Activated effector memory CD4-positive, alpha-beta T cell treated with Interleukin-2 at 50 U/mL for 16 hours (primary cell): ENCODE data around the gene CAMTA1.
"Not testable (repeated sequence)": the region's sequence is repeated elsewhere in the genome, so short reads cannot be mapped to it uniquely, and the experiment has no call there.

Source experiments
- DNase-seq: peaks from one replicate; pipeline ENCODE4 v3.0.0-alpha.2; 2020

CAMTA1 gene

DNA sequence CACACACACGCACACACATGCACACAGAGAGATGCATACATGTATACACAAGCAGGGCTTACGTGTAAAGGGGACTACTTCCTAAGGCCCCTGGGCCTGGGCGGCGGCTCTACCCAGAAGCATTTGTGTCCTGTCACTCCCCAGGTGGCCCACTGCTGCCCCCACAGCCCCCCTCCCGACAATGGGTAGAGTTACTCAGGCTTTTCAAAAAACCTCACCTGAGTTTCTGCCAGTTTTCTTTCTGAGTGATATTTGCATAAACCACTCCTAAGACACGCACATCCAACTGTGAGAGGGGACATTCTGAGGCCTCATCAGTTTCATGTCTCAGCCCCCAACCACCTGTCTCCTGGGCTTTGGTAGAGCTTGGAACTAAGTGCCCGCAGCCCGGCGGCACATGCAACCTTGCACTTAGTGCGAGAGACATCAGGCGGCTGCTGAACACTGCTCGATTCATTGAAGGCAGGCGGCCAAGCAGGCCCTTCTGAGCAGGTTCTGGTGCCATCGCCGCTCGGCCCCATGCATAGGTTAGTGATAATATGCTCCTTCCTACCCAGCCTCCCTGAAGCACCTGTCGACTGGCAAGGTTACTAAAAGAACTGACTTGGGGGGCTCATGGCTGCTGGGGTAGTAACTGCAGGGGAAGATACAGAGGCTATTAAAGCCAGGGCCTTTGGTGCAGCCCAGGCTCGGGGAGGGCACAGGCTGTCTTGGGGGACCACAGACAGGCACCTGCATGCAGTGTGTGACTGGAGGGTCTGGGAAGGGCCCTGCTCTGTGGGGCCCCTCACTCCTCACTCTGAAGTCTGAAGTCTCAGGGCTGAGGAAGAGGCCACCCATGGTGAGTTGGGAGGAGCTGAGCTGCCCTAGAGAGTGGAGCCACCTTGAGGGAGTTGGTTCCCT is 621.6 kb downstream of the CAMTA1 start:
- no peak for DNase-seq

DNA sequence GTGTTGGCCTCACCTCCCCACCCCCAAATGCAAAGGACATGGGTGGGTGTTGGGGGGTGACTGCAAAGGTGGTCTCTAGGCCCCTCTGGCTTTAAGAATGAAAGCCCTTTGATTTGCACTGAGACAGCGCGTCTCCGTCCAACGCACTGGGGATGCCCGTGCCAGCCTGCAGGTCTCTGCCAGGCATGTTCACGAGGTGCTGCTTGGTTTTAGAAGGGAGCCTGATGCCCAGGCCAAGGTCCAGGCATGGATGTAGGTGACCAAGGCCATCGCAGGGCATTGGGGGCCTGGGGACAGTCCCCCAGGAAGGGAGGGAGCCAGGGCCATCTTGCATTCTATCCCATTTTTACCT is 622.3 kb downstream of the CAMTA1 start:
- no peak for DNase-seq

DNA sequence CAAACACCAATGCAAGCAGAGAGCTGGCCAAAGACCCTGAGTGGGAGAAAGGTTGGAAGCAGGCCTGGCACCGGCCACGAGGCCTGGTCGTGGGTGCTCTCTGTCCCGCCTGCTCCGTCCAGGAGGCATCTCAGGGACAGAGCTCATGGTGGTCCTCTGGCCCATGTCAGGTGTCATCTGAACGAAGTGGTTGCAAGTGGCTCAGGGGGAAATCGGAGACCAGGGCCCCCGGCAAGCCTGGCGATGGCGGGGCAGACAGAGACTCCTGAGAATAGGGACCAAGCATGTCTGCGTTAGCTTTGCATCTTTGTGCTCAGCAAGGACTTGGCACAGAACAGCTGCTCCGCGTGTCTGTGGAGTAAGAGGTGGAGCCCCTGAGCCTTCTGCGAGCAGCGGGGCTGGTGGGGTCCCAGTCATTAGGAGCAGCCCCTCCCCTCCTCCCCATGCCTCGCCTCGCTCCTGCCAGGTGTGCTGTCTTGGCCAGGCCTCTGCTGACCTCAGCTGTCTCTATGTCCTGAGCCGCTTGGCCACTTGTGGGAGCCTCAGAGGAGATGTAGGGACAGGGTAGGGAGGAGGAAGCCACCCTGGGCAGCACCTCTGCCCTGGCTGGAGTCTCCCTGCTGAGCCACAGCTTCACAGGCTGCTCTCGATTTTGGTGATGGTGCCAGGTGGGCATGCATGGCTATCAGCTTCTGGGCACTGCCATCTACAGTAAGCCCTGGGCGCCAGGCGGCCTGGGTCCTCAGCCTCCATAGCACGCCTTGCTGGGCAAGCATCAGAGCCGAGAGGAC is 622.9 kb downstream of the CAMTA1 start:
- no peak for DNase-seq

DNA sequence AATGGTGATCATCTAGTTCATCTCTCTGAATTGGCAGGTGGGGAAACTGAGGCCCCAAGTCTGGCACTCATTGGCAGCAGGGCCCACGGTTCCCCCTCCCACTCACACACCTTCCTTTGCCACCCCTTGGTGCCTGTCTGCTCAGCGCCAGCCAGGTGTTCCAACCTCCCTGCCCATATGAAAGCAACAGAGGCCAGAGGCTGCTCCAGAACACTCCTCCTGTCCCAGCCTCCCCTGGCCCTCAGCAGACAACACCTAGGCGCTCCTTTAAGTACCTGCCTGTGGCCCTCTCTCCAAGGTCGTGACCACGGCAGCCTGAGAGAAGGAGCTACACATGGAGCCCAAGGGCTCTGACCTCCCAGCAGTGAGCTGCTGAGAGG is 623.5 kb downstream of the CAMTA1 start:
- no peak for DNase-seq

DNA sequence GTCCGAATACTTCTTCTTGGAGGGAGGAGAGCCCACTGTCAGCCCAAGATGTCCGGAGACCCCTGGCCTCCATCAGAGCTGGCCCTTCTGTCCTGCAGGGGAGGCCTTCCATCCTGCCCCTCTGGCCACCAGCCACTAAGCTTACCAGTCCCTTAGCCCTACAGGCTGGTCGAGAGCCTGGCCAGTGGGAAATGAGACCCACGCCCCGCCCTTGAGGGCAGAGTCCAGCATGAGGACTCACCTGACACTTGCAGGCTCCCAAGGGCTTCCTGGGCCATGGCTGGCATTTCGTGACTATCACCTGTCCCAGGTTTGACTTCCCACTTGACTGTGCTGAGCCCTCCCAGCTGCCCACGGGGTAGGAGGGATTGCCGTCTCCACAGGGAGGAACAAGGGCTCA is 624.0 kb downstream of the CAMTA1 start:
- no peak for DNase-seq

DNA sequence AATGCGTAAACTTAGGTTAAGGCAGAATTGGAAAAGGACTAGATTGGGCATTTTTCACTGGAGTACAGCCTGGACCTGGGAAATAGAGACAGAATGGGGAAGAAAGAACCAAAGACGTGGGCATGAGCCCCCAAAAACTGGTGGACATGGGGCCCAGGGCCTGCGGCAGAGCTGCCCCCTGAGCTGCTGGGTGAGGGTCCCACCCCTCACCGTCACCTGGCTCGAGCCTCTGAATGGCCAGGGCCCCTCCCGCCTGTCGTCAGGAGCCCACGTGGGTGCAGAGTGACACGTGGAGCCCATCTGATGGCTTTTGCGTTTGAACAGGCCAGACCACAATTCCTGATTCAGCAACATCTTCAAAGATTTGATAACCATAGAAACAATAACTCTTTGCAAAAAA is 624.9 kb downstream of the CAMTA1 start:
- no peak for DNase-seq

DNA sequence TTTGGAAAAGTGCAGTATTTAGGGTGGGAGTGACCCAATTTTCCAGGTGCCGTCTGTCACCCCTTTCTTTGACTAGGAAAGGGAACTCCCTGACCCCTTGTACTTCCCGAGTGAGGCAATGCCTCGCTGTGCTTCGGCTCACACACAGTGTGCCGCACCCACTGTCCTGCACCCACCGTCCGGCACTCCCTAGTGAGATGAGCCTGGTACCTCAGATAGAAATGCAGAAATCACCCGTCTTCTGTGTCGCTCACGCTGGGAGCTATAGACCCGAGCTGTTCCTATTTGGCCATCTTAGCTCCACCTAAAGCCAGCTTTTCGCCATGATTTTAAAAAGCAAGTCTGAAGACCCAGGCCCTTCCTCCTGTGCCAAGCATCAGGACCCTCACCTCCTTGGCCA is 632.4 kb downstream of the CAMTA1 start:
- not testable (repeated sequence) for DNase-seq

DNA sequence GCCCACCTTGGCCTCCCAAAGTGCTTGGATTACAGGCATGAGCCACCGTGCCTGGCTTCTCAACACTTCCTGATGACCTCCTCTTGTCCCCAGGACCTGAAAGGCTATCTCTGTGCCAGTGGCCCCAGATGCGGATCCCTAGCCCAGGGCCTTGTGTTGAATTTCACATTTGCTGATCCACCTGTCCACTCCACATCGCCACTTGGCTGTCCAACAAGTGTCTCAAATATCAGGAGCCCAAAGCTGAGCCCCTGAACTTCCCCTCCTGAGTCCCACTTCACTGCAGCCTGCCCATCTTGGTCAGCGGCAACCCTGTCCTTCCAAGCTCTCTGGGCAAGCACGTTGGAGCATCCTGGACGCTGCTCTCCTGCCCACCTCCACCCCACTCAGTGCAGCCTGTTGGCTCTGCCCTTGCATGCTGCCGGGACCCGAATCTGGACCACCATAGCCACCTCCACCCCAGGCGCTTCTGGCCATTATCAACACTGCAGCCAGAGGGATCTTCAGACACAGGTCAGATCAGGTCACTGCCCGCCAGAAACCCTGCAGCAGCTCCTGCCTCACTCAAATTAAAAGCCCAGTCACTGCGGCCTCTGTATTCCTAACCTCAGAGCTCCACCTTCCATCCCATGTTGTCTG is 633.3 kb downstream of the CAMTA1 start:
- no peak for DNase-seq

DNA sequence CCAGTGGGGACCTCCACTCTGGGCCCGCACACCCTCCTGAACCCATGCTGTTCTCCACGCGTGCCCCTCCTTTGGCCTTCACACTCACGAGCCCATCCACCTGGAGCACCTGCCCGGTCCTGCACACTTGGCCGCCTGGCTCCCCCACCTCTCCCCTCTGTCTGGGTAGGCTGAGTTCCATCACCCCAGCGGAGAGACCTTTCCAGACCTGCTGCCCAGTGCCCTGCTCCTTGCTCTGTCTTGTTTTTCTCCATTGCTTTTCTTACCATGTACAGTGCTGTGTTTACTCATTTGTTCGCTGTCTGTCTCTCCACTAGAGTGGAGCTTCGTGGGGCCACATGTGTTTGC is 634.8 kb downstream of the CAMTA1 start:
- DNase-seq = no peak

DNA sequence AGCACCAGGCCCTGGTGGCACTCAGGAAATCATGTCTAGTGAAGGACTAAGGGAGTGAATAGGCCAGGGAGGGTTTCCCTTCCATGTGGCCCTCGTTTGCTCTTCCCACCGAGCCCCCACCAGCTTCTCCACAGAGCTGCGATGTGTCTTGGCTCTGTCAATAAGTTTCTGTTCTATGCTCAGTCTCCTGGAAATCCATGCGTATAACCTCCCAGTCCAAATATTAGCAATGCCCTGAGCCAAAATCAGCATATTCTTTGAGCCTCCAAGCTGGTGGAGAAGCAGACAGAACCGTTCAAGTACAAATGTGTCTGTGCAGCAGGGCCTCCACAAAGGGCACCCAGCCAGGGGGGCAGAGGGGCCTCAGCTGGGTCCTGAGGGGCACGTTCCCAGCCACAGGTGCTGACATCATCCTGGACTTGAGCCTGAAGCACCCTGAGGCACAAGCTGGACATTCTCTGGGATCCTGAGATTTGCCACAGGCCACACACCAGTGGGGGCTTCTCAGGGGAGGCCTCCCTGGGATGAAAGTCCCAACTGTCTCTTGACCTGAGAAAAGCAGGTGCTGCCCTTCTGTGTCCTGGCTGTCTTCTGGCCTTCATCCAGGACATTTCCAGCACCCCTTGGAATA is 635.3 kb downstream of the CAMTA1 start:
- no peak for DNase-seq

DNA sequence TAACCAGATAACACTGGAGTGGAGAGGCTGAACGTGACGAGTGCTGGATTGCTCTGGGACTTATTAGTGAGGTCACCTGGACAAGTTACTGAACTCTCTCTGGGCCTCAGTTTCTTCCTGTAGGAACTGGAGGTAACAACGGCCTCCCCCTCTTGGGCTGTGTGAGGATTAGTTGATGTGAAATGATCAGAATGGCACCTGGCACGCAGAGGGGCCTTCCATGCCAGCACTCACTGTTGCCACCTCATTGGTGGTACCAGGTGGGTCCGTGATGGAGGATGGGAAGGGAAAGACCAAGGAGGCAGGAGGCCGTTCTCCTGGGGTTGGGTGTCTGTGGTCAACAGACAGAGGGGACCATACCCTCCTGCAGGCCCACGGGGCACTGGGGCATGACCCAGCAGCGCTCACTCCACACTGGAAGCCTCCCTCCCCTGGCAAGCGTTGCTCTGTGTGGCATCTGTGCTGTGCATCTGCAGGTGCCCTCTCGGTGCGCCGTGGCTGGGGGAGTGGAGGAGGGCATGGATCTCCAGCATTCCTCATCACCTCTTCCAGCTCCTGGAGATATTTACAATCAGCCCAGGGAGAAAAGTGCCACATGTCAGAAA is 636.3 kb downstream of the CAMTA1 start:
- DNase-seq = no peak

DNA sequence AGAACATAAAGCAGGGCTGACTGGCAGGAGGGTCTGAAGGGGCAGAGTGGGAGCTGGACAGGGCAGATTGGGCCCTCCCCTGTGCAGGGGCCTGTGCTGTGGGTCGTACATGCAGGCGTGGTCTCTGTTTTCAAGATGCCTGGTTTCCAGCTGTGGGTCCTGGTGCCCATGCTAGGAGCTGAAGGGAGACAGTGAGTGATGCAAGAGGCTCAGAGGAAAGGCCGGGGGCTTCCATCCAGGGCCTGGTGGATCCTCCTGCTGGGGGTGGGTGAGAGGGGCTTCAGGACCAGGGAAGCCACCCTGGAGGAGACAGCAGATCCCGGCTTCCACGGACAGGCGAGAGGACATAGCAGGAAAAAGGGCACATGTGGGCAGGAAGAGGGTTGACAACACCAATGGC is 636.8 kb downstream of the CAMTA1 start:
- DNase-seq = no peak

DNA sequence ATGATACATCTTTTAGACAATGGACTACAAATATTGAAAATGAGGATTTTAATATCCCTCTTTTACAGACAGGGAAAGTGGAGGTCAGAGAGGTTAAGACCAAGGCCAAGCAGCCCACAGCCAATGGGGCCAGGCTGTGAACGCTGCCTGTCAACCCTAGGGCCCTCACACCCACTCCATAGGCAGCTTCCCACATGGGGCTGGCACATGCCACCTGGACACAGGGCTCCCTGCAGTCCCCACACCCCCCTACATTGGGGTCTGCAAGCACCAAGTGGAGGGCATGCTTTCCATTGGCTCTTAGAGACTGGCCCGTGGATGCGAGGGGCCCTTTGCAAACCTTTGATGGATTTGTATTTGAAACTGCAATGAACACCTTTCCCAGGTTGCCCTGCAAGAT is 637.3 kb downstream of the CAMTA1 start:
- DNase-seq = no peak

DNA sequence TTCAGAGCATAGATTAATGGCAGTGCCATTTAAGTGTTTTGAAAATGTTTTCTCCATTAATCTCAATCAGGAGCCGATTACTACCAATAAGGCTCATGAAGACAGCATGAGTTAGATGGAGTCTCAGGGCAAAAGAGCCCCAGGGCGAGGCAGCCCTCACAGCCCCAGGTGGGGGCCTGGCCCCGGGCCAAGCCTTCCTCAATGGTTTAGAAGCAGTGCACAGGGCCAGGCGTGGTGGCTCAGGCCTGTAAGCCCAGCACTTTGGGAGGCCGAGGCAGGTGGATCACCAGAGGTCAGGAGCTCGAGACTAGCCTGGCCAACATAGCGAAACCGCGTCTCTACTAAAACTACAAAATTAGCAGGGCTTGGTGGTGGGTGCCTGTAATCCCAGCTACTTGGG is 637.7 kb downstream of the CAMTA1 start:
- no peak for DNase-seq

DNA sequence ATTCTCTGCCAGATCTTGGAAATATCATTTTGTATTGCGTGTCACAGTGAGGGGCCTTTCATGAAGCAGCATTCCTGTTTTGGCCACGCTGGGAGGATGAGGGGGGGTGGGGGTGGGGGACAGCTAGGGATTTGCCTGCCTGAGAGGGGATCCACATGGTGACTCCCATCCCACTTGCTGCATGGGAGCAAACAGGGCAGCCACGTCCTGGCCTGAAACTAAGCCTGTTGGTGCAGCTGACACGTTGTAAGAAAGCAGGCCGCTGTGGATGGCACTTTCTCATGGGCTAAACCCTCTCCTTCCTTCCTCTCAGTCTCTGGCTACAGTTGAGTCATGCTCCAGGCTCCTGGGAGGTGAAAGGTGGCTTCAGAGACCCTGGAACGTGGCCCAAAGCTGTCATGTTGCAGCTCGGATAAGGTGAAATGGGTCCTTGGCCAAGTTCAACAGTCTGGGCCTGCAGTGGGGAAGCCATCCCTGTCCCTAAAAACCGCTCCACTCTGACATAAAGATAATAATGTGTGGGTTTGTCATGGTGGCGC is 639.2 kb downstream of the CAMTA1 start:
- DNase-seq = no peak

DNA sequence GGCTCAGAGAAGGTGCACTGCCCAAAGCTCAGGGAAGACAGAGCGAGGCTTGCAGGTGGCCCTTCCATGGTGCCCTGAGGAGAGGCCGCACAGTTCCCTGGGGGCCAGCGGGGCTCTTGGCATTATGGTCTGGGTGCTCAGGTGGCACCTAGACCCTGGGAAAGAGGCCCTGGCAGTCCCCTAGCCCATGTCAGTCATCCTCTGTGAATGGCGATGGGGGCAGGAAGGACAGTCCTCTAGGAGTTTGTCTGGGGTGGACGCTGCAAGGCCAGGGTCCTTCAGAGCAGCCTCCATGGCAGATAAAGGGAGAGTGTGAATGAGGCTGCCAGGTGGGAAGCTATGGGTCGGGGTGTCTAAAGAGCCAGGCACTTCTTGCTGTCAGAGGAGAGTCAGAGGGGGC is 640.0 kb downstream of the CAMTA1 start:
- DNase-seq = no peak

DNA sequence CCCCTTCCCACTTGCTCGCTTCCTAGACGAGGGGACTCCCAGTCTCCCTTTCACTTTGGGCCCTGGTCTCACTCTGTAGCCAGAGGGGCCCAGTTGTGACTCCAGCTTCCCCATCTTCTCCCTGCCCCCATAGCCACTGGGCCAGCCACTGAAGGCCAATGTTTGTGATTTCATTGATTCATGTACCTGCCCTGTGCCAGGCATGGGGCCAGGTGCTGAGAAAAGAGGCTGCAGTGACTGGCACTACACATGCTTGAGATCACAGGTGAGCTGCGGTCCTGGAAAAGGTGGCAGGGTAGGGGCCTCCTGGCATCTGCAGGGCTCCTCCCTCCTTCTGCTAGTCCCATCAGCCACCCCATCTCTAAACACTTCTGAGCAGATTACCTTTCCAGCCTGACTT is 640.5 kb downstream of the CAMTA1 start:
- DNase-seq = no peak

DNA sequence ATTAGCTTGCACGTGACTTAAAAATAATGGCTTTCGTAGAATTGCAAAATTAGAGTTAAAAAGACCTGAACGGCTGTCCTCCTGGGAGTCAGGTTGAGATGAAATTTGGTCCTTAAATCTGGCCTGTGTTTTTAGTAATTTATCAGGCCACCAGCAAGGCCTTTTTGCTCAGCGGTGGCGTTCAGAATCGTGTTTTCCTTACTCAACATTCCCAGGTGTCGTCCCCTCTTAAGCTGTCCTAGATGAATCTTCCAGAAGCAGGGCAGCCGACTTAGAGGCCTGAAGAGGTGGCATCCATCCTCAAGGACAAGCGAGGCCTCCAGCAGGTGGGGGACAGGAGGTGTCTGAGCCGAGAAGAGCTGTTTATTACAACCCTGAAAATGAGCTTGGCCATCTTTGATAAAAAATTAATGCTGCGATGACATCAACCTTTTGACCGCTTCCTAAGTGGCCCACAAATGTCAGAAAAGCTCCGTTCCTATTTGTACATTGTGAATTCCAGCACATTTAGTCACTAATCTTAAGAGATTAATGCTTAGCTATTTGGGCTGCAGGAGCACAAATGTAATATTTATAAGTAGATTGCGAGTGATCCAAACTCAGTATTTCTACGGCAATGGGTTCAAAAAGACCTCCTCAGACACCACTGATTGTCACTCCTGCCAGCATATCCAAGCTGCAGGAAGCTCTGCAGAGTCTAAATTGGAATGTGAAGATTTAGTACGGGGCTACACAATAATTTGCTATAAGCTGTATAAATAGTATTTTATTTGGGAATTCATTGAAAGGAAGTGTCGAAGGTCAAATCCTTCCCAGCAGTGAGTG is 641.7 kb downstream of the CAMTA1 start:
- no peak for DNase-seq

DNA sequence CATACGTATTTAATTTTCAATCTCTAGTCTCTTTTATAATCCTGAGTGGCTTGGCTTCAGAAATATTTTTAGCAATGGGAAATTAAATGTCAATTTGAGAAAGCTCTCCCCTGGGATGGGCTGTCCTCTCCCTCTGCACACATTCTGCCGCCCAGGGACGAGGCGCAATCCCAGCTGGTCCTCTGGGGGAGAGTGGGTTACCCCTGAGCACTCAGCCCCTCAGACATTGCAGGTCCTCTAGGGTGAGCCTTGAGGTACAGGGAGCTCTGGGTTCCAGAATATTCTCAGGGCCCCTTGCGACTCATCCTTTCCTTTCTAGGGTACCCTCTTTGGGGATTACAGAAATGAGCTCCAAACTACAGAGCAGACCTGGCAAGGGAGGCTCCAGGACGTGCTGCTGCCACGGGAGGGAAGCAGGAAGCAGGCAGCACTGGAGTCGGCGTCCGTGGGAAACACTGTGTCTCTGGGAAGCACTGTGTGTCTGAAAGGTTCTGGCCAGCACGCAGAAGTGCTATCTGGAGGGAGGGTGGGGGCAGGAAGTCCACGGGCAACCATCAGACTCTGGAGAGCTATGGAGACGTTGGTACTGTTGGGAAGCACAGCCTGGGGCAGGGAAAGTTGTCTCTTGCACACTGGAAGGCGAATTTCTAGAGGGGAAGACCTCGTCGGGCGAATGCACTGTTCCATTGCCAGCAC is 642.5 kb downstream of the CAMTA1 start:
- no peak for DNase-seq

DNA sequence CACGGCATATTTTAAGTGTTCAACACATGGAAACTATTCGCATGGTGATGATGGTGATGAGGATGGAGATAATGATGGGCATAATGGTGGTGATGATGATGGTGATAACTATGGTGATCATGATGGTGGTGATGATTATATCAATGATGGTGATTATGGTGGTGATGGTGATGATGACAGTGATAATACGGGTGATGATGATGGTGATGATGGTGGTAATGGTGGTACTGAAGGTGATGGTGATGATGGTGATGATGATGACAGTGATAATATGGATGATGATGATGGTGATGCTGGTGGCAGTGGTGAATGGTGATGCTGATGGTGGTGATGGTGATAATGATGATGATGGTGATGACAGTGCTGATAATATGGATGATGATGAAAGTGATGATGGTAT is 644.0 kb downstream of the CAMTA1 start:
- DNase-seq = no peak

DNA sequence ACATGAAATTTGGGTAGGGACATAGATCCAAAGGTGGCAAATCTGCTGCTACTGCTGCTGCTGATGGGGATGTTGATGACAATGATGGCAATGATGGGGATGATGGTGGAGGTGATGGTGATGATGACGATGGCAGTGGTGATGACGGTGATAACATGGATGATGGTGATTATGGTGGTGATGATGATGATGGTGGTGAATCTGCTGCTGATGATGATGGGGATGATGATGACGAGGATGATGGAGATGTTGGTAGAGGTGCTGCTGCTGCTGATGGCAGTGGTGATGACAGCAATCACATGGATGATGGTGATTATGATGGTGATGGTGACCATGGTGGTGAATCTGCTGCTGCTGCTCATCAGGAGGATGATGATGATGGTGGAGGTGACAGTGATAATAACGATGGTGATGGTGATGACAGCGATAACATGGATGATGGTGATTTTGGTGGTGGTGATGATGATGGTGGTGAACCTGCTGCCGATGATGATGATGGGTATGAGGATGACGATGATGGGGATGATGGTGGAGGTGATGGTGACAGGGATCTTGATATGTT is 644.9 kb downstream of the CAMTA1 start:
- DNase-seq = no peak
